Choroid plexus epithelial cell (primary cell): ENCODE measurements around the gene ALK.
A peak's percentile ranks its signal among the peaks of the same experiment; 100 is the strongest.

Experiments
- DNase-seq: peaks from one replicate; pipeline ENCODE4 v3.0.0-alpha.2; 2010; ENCODE audit warnings: low read depth
- H3K4me3 ChIP-seq: 2 replicates; pipeline ENCODE4 v1.5.1; 2011; ENCODE audit warnings: low read depth, mild to moderate bottlenecking, control low read depth, low read length, moderate library complexity
- CTCF ChIP-seq: conservative IDR thresholded peaks from 2 replicates; pipeline ENCODE4 v1.5.1; 2011; ENCODE audit warnings: low read depth, mild to moderate bottlenecking, control low read depth, inconsistent platforms, low read length, moderate library complexity

Gene ALK

DNA sequence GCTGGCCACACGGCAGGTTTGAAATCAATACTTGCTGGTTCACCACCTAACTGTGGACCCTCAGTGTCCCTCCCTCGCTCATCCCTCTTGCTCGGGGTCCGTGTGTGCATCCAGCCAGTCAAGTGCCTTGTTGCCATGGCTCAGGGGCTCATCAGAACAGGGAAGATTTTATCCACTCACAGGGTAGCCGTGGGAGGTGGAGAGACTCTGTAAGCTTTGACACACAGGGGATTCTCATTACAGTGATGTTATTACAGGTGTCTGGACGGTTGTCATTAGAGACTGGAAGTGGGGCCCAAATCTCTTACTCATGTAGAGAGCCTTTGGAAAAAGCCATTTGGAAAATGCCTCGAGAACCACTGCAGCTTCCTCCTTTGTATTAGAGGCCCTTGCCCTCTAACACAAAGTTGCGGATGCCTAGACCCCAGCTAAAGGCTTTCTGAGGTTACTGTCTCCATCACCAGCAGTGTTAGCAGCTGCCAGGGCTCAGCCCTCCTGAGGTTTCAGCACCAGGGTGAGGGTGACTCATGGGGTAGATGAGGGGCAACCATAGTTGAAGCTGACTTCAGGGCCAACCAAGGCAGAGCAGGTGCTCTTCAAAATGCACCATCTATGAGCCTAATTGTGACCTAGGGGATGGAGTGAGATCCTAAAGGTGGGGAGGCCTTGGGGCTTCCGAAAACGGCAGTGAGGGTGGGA, 610.6 kb downstream of the ALK start:
- DNase-seq, result no peak
- no peak for TF ChIP-seq CTCF
- H3K4me3 ChIP-seq, result no peak overlapping the region

DNA sequence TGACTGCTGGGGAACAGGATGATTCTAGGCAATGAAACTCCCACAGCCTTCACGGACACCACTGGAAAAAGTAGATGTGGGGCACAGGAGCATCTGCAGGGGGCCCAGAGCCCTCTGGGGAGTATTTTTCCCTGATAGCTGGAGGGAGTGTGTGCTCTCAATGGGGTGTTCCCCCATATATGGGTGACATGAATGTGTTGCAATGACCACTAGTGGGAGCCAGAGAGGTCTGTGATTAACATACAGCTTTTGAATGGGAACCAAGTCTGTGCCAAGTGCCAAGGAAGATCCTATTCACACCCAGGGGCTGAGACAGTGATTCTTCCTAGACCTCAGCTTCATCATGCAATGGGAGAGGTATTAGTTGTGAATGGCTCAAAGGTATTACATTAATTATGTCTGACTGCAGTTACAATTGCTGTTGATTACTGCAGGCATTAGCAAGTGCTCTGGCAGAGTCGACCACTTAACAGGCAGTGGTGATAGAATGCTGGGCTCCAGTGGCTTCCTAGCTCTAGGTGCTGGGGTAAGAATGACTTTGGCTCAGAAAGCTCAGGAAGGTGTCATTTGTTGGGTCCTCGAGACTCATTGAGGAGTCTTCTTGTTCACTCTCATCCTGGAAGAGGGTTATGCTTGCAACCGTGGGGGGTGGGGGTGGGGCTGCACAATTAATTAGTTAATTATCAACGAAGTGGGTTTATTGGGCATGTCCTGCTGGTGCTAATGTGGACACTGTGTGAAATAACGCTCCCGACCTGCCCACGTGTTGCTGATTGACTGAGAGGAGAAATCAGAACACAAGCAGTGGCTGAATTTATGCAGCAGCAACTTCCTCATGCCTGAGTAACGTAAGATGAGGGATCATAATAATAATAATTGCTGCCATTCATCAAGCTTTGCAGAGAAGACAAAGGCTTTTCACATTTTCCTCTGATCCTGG, 612.0 kb downstream of the ALK start:
- DNase-seq, result peak; percentile 82
- TF ChIP-seq CTCF, result peak; percentile 86
- no peak overlapping the region for H3K4me3 ChIP-seq

- no peak overlapping the region for H3K4me3 ChIP-seq
- TF ChIP-seq CTCF, result no peak
- DNase-seq, result no peak
These were observed 613.0 kb downstream of the ALK start for GRCh38 chr2:29308366-29308765.

GRCh38 chr2:29307519-29307918, 613.9 kb downstream of the ALK start:
- DNase-seq, result peak; percentile 16
- no peak overlapping the region for H3K4me3 ChIP-seq
- no peak for TF ChIP-seq CTCF

GRCh38 chr2:29305762-29306161, 615.6 kb downstream of the ALK start:
- DNase-seq, result no peak
- no peak for TF ChIP-seq CTCF
- H3K4me3 ChIP-seq, result no peak overlapping the region

DNA sequence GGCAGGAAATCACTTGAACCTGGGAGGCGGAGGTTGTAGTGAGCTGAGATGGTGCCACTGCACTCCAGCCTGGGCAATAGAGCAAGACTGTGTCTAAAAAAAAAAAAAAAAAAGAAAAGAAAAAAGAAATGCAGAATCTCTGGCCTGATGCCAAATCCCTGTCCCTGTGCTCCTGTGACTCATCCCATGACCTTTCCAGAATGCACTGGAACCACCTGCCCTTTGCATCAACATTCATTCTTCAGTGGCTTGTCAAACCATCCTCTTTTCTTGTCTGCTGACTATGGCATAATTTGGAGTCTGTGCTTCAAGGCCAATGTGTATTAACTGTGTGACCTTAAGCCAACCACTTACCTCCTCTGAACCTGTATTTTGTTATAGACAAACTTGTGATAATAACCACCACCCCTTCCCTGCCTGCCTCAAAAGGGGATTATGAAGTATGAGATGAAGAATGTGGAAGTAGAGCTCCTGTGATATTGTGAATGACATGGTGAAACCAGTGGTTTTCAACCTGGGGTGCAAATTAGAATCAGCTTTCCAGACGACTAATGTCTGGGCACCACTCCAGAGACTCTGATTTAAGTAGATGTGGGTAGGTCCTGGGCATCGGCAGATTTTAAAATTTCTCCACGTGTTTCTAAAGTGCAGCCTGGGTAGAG, 616.9 kb downstream of the ALK start:
- DNase-seq, result peak; percentile 27
- no peak for TF ChIP-seq CTCF
- no peak overlapping the region for H3K4me3 ChIP-seq
